HepG2 (cell line): ENCODE results near the gene PCSK5. TPM values are rescaled to one million over a fixed set of nuclear protein-coding genes. Genes with fewer than 3 reads are reported as not detected.

Experiments
- ATAC-seq: fragments of 200-7000 bp; cut with Tn5 transposase; 3 replicates; pipeline ENCODE4 v1.9.1; 2020; ENCODE audit warnings: mild to moderate bottlenecking, moderate library complexity
- BruUV-seq: library from RNA; stranded (reverse); fragments of 400-500 nt; replicated peaks from 2 replicates; lab custom pipeline; 2021; lab: Mats Ljungman, UMichigan
- CTCF ChIA-PET: fragments of 300-600 bp; formaldehyde crosslinking; extraction: SDS; loops from one replicate; lab custom pipeline; 2021; ENCODE audit warnings: low total read pairs, inconsistent platforms, low intra/inter-chr PET ratio; lab: Yijun Ruan, JAX
- POLR2A ChIA-PET: fragments of 350-600 bp; sonication (Branson Sonifier 250); formaldehyde crosslinking; loops from one replicate; lab custom pipeline; 2020; ENCODE audit warnings: antibody characterized with exemption, inconsistent platforms; lab: Yijun Ruan, JAX
- DNase-seq: peaks from one replicate; pipeline ENCODE4 v3.0.0-alpha.2; 2015; ENCODE audit warnings: low spot score
- FAIRE-seq: peaks from 3 replicates; lab custom pipeline; 2011; peaks lifted over from hg19 to GRCh38; lab: Jason Lieb, UNC
- H2AFZ ChIP-seq: one replicate; pipeline ENCODE4 v1.6.1; 2011; ENCODE audit warnings: low read length, inconsistent platforms
- H3K27ac ChIP-seq: fragments of 300-600 bp; 3 replicates; pipeline ENCODE4 v1.8.0; 2011; ENCODE audit warnings: mixed run types, mild to moderate bottlenecking, mixed read lengths, low read length, inconsistent platforms; ENCODE audit not compliant: insufficient read depth; ENCODE audit errors: extremely low read length
- H3K27me3 ChIP-seq, 2 experiments: fragments of 200-600 bp in 1 of 2; 2 replicates in 1 of 2; 3 replicates in 1 of 2; pipeline versions ENCODE4 v1.6.0 to v1.8.0; 2011; ENCODE audit warnings: low read length in 2 of 2, mild to moderate bottlenecking in 2 of 2, moderate library complexity in 2 of 2, inconsistent platforms in 1 of 2; ENCODE audit not compliant: insufficient read depth in 2 of 2, control insufficient read depth in 1 of 2
- H3K36me3 ChIP-seq, 2 experiments: fragments of 200-600 bp in 1 of 2; replicated peaks in 1 of 2; 2 replicates in 1 of 2; 3 replicates in 1 of 2; pipeline versions ENCODE4 v1.5.1 to v1.8.0; 2011; ENCODE audit warnings: low read length in 2 of 2, inconsistent platforms in 1 of 2; ENCODE audit not compliant: insufficient read depth in 2 of 2, control insufficient read depth in 1 of 2
- H3K4me1 ChIP-seq: 2 replicates; pipeline ENCODE4 v1.5.1; 2012; ENCODE audit warnings: low read length, inconsistent platforms; ENCODE audit not compliant: insufficient read depth
- H3K4me2 ChIP-seq: 2 replicates; pipeline ENCODE4 v1.6.0; 2011; ENCODE audit warnings: low read depth, low read length, inconsistent platforms
- H3K4me3 ChIP-seq, 3 experiments: fragments of 200-600 bp in 1 of 3; sonication (generic), shearing (Covaris generic) in 1 of 3; replicated peaks in 1 of 3; 2 replicates each; pipeline ENCODE4 v1.5.1; 2011 to 2016; ENCODE audit warnings: low read length in 3 of 3, inconsistent platforms in 2 of 3, low read depth in 2 of 3, mild to moderate bottlenecking in 2 of 3, control low read depth in 1 of 3, mixed read lengths in 1 of 3; ENCODE audit not compliant: insufficient read depth in 1 of 3
- H3K79me2 ChIP-seq: one replicate; pipeline ENCODE4 v1.6.1; 2011; ENCODE audit warnings: low read length, inconsistent platforms; ENCODE audit not compliant: insufficient read depth
- H3K9ac ChIP-seq: 2 replicates; pipeline ENCODE4 v1.6.0; 2011; ENCODE audit warnings: mild to moderate bottlenecking, low read depth, low read length, inconsistent platforms; ENCODE audit not compliant: insufficient read depth
- H3K9me3 ChIP-seq: 2 replicates; pipeline ENCODE4 v1.5.1; 2012; ENCODE audit warnings: mild to moderate bottlenecking, low read length
- H4K20me1 ChIP-seq: 2 replicates; pipeline ENCODE4 v1.6.0; 2011; ENCODE audit warnings: inconsistent platforms, mild to moderate bottlenecking, low read length, moderate library complexity; ENCODE audit not compliant: insufficient read depth
- HBP1 ChIP-seq: IDR thresholded peaks from 2 replicates; pipeline ENCODE4 v1.6.1; 2016; ENCODE audit warnings: low read depth, control low read depth
- HES4 ChIP-seq: sonication (generic); formaldehyde crosslinking; IDR thresholded peaks from 2 replicates; pipeline ENCODE4 v1.9.0; 2021; ENCODE audit warnings: mild to moderate bottlenecking, missing genetic modification reagents, borderline replicate concordance
- KLF16 ChIP-seq, 2 experiments: sonication (generic) in 1 of 2; formaldehyde crosslinking in 1 of 2; IDR thresholded peaks; 2 replicates each; pipeline versions ENCODE4 v1.6.1 to v1.8.0; 2016 to 2023; ENCODE audit warnings: missing genetic modification reagents in 2 of 2, missing compliant biosample characterization in 1 of 2
- LCORL ChIP-seq, 2 experiments: fragments of 450-650 bp in 1 of 2; sonication (generic) in 1 of 2; formaldehyde crosslinking in 1 of 2; IDR thresholded peaks; 2 replicates each; pipeline versions ENCODE4 v1.5.0 to v1.6.1; 2017 to 2020; ENCODE audit warnings: antibody characterized with exemption in 1 of 2, missing genetic modification reagents in 1 of 2
- POGK ChIP-seq: sonication (generic); formaldehyde crosslinking; conservative IDR thresholded peaks from 2 replicates; pipeline ENCODE4 v1.8.0; 2022; ENCODE audit warnings: mild to moderate bottlenecking, moderate library complexity, missing genetic modification reagents
- SMAD3 ChIP-seq: sonication (generic); formaldehyde crosslinking; IDR thresholded peaks from 2 replicates; pipeline ENCODE4 v1.4.0; 2020; ENCODE audit warnings: missing genetic modification reagents
- SRSF1 ChIP-seq: fragments of 200-400 bp; formaldehyde crosslinking; optimal IDR thresholded peaks from 2 replicates; pipeline ENCODE3; 2017; ENCODE audit warnings: mild to moderate bottlenecking, low read depth, low read length, moderate library complexity
- ZFP37 ChIP-seq: sonication (generic); formaldehyde crosslinking; IDR thresholded peaks from 2 replicates; pipeline ENCODE4 v1.4.0; 2020; ENCODE audit warnings: missing genetic modification reagents, borderline replicate concordance
- ZFP41 ChIP-seq: sonication (generic); formaldehyde crosslinking; IDR thresholded peaks from 2 replicates; pipeline ENCODE4 v1.4.0; 2020; ENCODE audit warnings: mild to moderate bottlenecking, missing genetic modification reagents, borderline replicate concordance
- ZHX1 ChIP-seq: sonication (generic); formaldehyde crosslinking; IDR thresholded peaks from 2 replicates; pipeline ENCODE4 v1.8.1; 2022; ENCODE audit warnings: low read depth, mild to moderate bottlenecking, missing genetic modification reagents
- ZNF451 ChIP-seq: sonication (generic); formaldehyde crosslinking; IDR thresholded peaks from 2 replicates; pipeline ENCODE4 v1.5.0; 2020; ENCODE audit warnings: mild to moderate bottlenecking, missing genetic modification reagents
- ZNF660 ChIP-seq: sonication (generic); formaldehyde crosslinking; IDR thresholded peaks from 2 replicates; pipeline ENCODE4 v1.5.1; 2020; ENCODE audit warnings: mild to moderate bottlenecking, low read depth, missing genetic modification reagents, borderline replicate concordance
- ZNF891 ChIP-seq: sonication (generic); formaldehyde crosslinking; IDR thresholded peaks from 2 replicates; pipeline ENCODE4 v1.5.0; 2020; ENCODE audit warnings: mild to moderate bottlenecking, missing genetic modification reagents
- WGBS: methylation state at CpG from one replicate; pipeline ENCODE4 v1.1.6; 2017; ENCODE audit warnings: low lambda C conversion rate; 5-methylcytosine and 5-hydroxymethylcytosine counted together
- in situ Hi-C: cut with HindIII; loops from 2 replicates; pipeline ENCODE4 v1.10.0; 2017; ENCODE audit warnings: low pct_unique_long_range_greater_than_20kb; ENCODE audit not compliant: extremely low pct_ligation_motif_present
- intact Hi-C: fragments of 100-400 bp; cut with micrococcal nuclease; formaldehyde crosslinking; loops from one replicate; pipeline ENCODE4 v1.10.0; 2022; ENCODE audit not compliant: unreplicated experiment
- polyA plus RNA-seq, 8 experiments: library from polyadenylated mRNA; depleted of rRNA in 3 of 8; stranded (reverse) in 7 of 8; unstranded in 1 of 8; fragments of >200 nt; fragmentation: Illumina TruSeq in 4 of 8; extraction: Trizol in 4 of 8; gene quantifications; 2 replicates each; pipeline versions ENCODE4 v1.2.1 to v1.2.3, GENCODE V29; 2011 to 2016; ENCODE audit warnings: low read depth in 4 of 8, missing spikeins in 1 of 8, mixed read lengths in 1 of 8; ENCODE audit not compliant: insufficient read depth in 1 of 8
- total RNA-seq, 5 experiments: library from RNA; depleted of rRNA; stranded (reverse); fragments of >200 nt; fragmentation: Illumina TruSeq; extraction: Trizol; gene quantifications; 2 replicates each; pipeline ENCODE4 v1.2.3, GENCODE V29; 2016; ENCODE audit warnings: low read depth in 1 of 5
- TF ChIP-seq, protein P1 (sequence below): sonication (generic); formaldehyde crosslinking; IDR thresholded peaks from 2 replicates; pipeline ENCODE4 v1.8.1; 2023; ENCODE audit warnings: mild to moderate bottlenecking, missing genetic modification reagents
- TF ChIP-seq, protein P2 (sequence below): fragments of 450-650 bp; IDR thresholded peaks from 2 replicates; pipeline ENCODE4 v1.6.1; 2017

The PCSK5 gene
- total and polyA plus RNA-seq, 2 of the 13 experiments (the other 11 are each of a cell fraction or from before 2014, with no cell fraction given): 0.55 to 0.66 TPM

GRCh38 chr9:76271755-76272154 is 381.3 kb downstream of the PCSK5 start:
- Histone ChIP-seq H3K4me2 (no peak overlapping the region), H3K9ac (no peak overlapping the region), H3K4me3 (no peak overlapping the region), H4K20me1 (no peaks in the 10 kb centered on the region), H3K27me3 (no peaks in the 10 kb centered on the region), H2AFZ (no peak overlapping the region), H3K4me1 (no peaks in the 10 kb centered on the region), H3K9me3 (no peaks in the 10 kb centered on the region), H3K36me3 (no peaks in the 10 kb centered on the region), H3K27ac (no peak overlapping the region), H3K79me2 (no peaks in the 10 kb centered on the region)
- in situ Hi-C loops (no loop called here), intact Hi-C loops (no loop called here)
- ChIA-PET CTCF (no interaction called here), POLR2A (no interaction called here)
- ATAC-seq (no peak), FAIRE-seq (no peak), DNase-seq (no peak)
- WGBS: 27% methylated on average over 1 of the region's 1 CpG
- BruUV-seq: no TSS peak
- TF ChIP-seq ZNF891 (CRISPR knock-in tag) (no peak), LCORL (IDR thresholded peaks at IDR 0.05) (no peak), LCORL (CRISPR knock-in tag; IDR thresholded peaks at IDR 0.05) (no peak), SRSF1 (no peak), POGK (CRISPR knock-in tag) (no peak), HES4 (CRISPR knock-in tag) (no peak), SMAD3 (CRISPR knock-in tag) (no peak), KLF16 (CRISPR knock-in tag; IDR thresholded peaks at IDR 0.05) (no peak), ZFP37 (CRISPR knock-in tag) (no peak), ZHX1 (CRISPR knock-in tag) (no peak), ZFP41 (CRISPR knock-in tag) (no peak), ZNF660 (CRISPR knock-in tag) (no peak), HBP1 (CRISPR knock-in tag) (no peak), ZNF451 (no peak)
- TF ChIP-seq, protein P1, sequence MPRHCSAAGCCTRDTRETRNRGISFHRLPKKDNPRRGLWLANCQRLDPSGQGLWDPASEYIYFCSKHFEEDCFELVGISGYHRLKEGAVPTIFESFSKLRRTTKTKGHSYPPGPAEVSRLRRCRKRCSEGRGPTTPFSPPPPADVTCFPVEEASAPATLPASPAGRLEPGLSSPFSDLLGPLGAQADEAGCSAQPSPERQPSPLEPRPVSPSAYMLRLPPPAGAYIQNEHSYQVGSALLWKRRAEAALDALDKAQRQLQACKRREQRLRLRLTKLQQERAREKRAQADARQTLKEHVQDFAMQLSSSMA (CRISPR knock-in tag): no peak
- TF ChIP-seq, protein P2, sequence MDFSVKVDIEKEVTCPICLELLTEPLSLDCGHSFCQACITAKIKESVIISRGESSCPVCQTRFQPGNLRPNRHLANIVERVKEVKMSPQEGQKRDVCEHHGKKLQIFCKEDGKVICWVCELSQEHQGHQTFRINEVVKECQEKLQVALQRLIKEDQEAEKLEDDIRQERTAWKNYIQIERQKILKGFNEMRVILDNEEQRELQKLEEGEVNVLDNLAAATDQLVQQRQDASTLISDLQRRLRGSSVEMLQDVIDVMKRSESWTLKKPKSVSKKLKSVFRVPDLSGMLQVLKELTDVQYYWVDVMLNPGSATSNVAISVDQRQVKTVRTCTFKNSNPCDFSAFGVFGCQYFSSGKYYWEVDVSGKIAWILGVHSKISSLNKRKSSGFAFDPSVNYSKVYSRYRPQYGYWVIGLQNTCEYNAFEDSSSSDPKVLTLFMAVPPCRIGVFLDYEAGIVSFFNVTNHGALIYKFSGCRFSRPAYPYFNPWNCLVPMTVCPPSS: no peak
